Loucy (cell line): ENCODE measurements around the gene MICA.

Experiments
- EZH2phosphoT487 ChIP-seq: fragments of 200-600 bp; IDR thresholded peaks from 2 replicates; pipeline ENCODE4 v1.6.1; 2018; ENCODE audit warnings: antibody characterized with exemption, mild to moderate bottlenecking, moderate library complexity, borderline replicate concordance
- TF ChIP-seq, protein P1 (sequence below): fragments of 200-600 bp; sonication (generic); conservative IDR thresholded peaks from 2 replicates; pipeline ENCODE4 v1.5.1; 2014; ENCODE audit warnings: mild to moderate bottlenecking, antibody characterized with exemption, low read length

GRCh38 chr6:31420546-31420945 is 17.2 kb downstream of the MICA start:
- TF ChIP-seq, protein P1, sequence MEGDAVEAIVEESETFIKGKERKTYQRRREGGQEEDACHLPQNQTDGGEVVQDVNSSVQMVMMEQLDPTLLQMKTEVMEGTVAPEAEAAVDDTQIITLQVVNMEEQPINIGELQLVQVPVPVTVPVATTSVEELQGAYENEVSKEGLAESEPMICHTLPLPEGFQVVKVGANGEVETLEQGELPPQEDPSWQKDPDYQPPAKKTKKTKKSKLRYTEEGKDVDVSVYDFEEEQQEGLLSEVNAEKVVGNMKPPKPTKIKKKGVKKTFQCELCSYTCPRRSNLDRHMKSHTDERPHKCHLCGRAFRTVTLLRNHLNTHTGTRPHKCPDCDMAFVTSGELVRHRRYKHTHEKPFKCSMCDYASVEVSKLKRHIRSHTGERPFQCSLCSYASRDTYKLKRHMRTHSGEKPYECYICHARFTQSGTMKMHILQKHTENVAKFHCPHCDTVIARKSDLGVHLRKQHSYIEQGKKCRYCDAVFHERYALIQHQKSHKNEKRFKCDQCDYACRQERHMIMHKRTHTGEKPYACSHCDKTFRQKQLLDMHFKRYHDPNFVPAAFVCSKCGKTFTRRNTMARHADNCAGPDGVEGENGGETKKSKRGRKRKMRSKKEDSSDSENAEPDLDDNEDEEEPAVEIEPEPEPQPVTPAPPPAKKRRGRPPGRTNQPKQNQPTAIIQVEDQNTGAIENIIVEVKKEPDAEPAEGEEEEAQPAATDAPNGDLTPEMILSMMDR: no peak
- TF ChIP-seq EZH2phosphoT487: no peak
